Stromal cell of bone marrow (primary cell): ENCODE results near the gene NDUFB2.
"Not testable (repeated sequence)": the region's sequence is repeated elsewhere in the genome, so short reads cannot be mapped to it uniquely, and the experiment has no call there.

Source experiments
- DNase-seq: peaks from one replicate; pipeline ENCODE4 v3.0.0-alpha.2; 2012; ENCODE audit warnings: low read depth

NDUFB2 gene

DNA sequence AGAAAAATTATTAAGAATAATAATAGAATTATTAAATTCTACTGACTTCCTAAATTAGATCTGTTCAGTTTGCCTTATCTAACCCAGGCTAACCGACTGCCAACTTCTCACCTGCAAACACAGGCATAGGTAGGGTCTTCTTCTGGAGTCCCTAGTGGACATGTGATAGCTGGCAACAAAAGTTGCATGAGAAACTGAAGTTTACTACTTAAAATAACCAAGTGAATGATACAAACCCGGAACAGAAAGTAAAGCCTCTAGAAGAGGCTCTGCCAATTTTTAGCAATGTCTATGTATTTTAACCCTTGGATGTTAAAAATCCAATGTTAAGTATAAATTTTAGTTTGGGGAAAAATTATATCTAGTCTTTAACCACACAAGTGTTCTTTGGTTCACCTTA lies 37.6 kb downstream of the NDUFB2 start:
- no peak for DNase-seq

DNA sequence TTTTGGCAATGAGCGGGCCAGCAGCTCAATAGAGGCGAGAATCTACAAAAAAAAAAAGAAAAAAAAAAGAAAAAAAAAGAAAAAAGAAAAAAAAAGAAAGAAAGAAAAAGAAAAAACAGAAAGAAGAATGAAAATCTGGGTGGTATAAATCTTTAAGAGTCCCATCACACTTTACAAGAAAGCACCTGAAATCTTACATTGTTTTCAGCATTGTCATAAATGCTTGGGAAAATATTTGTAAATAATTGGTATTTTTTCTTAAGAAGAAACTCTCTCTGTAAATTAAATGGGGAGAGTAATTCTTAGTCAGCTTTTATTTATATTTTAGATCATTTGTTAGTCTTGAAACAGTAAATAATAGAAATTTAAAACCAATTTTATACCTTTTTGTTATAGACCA lies 38.2 kb downstream of the NDUFB2 start:
- DNase-seq: no peak

DNA sequence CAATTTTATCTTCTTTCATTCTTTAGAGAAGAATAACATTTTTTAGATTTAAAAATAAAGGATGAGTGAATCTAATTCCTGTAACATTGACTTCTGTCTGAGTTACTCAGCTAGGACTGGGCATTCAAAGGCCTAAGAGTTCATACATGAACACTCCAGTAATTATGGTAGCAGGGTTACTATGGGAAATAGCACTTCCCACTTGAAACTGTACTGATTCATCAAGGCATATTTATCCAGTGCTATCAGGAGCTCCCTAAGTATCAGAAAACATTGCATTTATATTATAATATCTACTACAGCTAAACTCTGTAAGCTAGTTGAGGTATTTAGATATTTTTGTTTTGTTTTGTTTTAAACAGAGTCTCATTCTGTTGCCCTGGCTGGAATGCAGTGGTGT lies 41.8 kb downstream of the NDUFB2 start:
- DNase-seq: no peak

DNA sequence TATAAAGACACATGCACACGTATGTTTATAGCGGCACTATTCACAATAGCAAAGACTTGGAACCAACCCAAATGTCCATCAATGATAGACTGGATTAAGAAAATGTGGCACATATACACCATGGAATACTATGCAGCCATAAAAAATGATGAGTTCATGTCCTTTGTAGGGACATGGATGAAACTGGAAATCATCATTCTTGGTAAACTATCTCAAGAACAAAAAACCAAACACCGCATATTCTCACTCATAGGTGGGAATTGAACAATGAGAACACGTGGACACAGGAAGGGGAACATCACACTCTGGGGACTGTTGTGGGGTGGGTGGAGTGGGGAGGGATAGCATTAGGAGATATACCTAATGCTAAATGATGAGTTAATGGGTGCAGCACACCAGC lies 46.7 kb downstream of the NDUFB2 start:
- not testable (repeated sequence) for DNase-seq

DNA sequence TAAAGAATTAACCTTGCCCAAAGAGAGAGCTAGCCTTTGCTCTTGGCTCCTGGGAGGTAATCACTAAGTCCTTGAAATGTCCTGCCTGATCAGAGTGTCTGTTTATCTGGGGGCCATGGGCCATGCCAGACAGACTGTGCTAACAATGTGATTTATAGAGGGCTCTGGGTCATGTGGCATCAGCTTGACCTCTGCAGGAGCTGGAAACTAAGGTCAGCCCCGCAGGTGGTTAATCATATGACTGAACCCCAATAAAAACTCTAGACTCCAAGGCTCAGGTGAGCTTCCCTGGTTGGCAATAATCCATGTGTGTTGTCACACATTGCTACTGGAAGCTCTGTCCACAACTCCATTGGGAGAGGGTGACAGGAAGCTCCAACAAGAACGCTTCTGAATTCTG lies 47.5 kb downstream of the NDUFB2 start:
- DNase-seq: no peak

DNA sequence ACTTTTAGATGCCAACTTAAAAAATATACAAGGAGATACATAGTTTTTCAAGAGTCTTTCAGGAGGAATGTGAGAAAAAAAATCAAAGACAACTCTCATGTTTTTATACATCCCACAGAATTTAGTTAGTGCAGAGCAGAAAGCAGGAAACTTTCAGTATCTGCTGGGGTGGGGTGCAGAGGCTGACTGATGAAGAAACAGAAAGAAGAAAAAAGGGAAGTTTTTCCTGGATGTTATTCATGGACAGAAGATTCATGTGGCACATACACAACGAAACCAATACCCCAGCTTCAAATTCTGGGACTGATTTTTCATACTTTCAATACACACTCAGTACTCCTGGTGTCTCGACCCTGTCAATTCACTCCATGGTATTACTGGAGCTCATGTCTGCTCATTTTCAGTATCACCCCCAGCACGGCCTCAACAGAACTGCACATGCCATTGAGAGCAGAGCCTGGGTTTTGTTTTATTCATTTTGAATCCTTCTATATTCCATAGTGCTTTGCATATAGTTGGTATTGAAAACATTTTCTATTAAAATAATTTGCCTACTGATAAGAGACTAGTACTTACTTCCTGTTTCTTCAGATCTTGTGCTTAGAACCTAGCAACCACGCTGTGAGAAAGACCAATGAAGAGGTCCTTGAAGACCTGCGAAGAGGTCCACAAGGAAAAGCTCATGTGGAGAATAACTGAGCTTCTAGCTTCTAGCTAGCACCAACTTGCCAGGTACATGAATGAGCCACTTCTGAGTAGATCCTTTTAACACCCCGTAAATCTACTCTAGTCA lies 49.0 kb downstream of the NDUFB2 start:
- DNase-seq: no peak

DNA sequence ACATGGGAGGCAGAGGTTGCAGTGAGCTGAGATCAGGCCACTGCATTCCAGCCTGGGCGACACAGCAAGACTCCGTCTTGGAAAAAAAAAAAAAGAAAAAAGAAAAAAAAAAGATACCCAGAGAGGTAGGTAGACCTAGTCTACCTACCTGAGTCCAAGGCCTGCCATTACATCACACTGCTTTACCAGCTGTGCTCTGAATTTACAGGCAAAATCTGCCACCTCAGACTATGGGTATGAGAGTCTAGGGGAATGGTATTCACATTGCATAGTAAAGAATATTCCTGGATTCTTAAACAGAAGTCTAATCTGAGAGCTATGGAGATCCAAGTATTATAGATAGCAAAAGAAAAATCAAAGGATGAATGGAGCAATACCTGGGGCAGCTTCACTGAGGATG lies 50.2 kb downstream of the NDUFB2 start:
- DNase-seq: no peak

DNA sequence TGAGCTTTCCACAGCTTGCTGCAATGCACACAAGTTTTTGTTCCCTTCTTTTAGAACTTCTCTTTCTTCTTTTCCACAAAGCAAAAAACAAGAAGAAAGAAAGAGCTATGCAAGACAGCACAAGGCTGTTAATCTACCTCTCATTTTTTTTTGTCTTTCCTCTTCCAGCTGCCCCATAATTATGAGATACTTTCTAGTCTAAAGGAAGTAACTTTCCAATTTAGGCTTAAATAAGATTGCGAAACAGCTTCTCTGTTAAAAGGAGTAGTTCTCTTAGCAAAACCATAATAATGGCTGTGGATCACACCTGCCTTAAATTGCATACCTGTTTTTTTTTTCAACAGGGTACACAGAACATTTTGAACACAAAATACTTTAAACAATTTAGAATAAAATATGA lies 56.0 kb downstream of the NDUFB2 start:
- DNase-seq: no peak

DNA sequence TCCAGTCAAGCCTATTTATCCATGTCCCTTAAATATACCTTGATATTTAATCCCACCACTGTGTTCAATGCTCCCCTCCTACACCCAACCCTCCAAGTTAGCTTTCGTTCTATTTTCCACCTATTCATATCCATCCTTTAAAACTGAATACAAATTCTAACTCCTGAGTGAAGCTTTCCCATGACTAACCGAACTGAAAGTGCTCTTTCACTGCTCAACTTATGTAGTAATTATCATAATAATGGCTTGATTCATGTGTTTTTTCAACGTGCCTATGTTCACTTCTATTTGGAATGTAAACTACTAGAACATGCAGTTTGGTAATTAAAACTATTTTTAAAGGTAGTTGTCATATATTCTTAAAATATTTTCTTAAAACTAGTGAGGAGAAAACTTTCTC lies 58.0 kb downstream of the NDUFB2 start:
- no peak for DNase-seq
